ENCODE measurements around the gene BTBD1.

The BTBD1 gene

DNA sequence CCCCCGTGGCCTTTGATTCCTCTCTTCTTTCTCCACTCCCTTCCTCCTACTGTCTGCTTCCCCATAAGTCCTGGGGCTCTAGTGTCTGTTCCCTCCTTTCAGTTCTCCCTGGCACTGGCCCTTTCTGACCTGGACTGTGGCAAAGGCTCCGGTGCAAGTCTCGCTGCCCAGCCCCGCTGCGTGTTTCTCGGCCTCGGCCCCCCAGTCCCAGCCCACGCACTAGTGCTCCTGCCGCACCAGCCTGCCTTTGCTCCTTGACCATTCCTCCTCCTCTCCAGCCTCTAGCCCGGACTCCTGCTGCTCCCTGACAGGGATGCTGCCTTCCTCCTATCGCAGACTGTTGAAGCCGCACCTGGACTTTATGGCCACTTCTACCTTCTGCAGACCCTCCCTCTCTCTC is 42.5 kb upstream of the BTBD1 start:
- DNase-seq (ENCODE audit: low read depth in 1 of 2, low spot score in 1 of 2): peak in 1 of 2 experiments; percentile 2
- peaks cover 4% of the 10 kb centered on the region for H3K27me3 ChIP-seq (ENCODE audit: insufficient read depth, poor library complexity, severe bottlenecking)
- no peak overlapping the region for H3K27ac ChIP-seq (replicated peaks)
- H3K4me3 ChIP-seq (replicated peaks; ENCODE audit: insufficient read depth, low read length): no peak overlapping the region
- TF ChIP-seq GABPA (IDR thresholded peaks at IDR 0.05; ENCODE audit: low read depth) (no peak), POLR2AphosphoS5 (IDR thresholded peaks at IDR 0.05; ENCODE audit: low read depth) (no peak), SPI1 (IDR thresholded peaks at IDR 0.05; ENCODE audit: borderline replicate concordance, low read depth) (no peak)
- TF ChIP-seq, protein P1, sequence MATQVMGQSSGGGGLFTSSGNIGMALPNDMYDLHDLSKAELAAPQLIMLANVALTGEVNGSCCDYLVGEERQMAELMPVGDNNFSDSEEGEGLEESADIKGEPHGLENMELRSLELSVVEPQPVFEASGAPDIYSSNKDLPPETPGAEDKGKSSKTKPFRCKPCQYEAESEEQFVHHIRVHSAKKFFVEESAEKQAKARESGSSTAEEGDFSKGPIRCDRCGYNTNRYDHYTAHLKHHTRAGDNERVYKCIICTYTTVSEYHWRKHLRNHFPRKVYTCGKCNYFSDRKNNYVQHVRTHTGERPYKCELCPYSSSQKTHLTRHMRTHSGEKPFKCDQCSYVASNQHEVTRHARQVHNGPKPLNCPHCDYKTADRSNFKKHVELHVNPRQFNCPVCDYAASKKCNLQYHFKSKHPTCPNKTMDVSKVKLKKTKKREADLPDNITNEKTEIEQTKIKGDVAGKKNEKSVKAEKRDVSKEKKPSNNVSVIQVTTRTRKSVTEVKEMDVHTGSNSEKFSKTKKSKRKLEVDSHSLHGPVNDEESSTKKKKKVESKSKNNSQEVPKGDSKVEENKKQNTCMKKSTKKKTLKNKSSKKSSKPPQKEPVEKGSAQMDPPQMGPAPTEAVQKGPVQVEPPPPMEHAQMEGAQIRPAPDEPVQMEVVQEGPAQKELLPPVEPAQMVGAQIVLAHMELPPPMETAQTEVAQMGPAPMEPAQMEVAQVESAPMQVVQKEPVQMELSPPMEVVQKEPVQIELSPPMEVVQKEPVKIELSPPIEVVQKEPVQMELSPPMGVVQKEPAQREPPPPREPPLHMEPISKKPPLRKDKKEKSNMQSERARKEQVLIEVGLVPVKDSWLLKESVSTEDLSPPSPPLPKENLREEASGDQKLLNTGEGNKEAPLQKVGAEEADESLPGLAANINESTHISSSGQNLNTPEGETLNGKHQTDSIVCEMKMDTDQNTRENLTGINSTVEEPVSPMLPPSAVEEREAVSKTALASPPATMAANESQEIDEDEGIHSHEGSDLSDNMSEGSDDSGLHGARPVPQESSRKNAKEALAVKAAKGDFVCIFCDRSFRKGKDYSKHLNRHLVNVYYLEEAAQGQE (IDR thresholded peaks at IDR 0.05; ENCODE audit: insufficient replicate concordance, low read depth): no peak
- TF ChIP-seq, protein P2, sequence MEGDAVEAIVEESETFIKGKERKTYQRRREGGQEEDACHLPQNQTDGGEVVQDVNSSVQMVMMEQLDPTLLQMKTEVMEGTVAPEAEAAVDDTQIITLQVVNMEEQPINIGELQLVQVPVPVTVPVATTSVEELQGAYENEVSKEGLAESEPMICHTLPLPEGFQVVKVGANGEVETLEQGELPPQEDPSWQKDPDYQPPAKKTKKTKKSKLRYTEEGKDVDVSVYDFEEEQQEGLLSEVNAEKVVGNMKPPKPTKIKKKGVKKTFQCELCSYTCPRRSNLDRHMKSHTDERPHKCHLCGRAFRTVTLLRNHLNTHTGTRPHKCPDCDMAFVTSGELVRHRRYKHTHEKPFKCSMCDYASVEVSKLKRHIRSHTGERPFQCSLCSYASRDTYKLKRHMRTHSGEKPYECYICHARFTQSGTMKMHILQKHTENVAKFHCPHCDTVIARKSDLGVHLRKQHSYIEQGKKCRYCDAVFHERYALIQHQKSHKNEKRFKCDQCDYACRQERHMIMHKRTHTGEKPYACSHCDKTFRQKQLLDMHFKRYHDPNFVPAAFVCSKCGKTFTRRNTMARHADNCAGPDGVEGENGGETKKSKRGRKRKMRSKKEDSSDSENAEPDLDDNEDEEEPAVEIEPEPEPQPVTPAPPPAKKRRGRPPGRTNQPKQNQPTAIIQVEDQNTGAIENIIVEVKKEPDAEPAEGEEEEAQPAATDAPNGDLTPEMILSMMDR (IDR thresholded peaks at IDR 0.05; ENCODE audit: insufficient read depth, low read length): no peak

GRCh38 chr15:83108266-83109219 is 41.5 kb upstream of the BTBD1 start:
- peak; percentile 90 to 97 for DNase-seq (ENCODE audit: low read depth in 1 of 2, low spot score in 1 of 2)

DNA sequence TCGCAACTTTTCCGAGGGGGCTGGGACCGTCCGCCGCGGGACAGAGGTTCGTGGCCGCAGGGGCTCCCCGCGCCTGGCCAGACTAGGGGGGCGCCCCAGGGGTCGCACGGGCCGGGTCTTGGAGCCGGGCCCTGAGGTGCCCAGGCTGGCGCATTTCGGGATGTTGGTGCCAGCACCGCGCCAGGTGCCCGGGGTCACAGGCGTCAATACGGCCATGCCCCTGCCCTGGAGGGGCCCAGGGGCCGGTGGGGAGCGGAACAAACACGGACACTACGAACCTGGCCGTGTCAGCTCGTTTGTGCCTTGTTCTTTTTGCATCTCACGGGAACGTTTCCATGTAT is 40.8 kb upstream of the BTBD1 start:
- H3K4me3 ChIP-seq (replicated peaks; ENCODE audit: insufficient read depth, low read length): peak overlapping the region; percentile 50
- TF ChIP-seq, protein P2 (IDR thresholded peaks at IDR 0.05; ENCODE audit: insufficient read depth, low read length): no peak
- no peak for TF ChIP-seq GABPA (IDR thresholded peaks at IDR 0.05; ENCODE audit: low read depth)
- TF ChIP-seq, protein P1 (IDR thresholded peaks at IDR 0.05; ENCODE audit: insufficient replicate concordance, low read depth): no peak
- TF ChIP-seq SPI1 (IDR thresholded peaks at IDR 0.05; ENCODE audit: borderline replicate concordance, low read depth): no peak
- no peak for TF ChIP-seq POLR2AphosphoS5 (IDR thresholded peaks at IDR 0.05; ENCODE audit: low read depth)
- DNase-seq (ENCODE audit: low read depth in 1 of 2, low spot score in 1 of 2): no peak
- peak overlapping the region; percentile 62 for H3K27ac ChIP-seq (replicated peaks)
- peaks cover 4% of the 10 kb centered on the region for H3K27me3 ChIP-seq (ENCODE audit: insufficient read depth, poor library complexity, severe bottlenecking)

More at GRCh38 chr15:83108266-83109219, 41.5 kb upstream of the BTBD1 start:
- Histone ChIP-seq H3K27me3 (ENCODE audit: insufficient read depth, poor library complexity, severe bottlenecking) (peaks cover 4% of the 10 kb centered on the region), H3K4me3 (replicated peaks; ENCODE audit: insufficient read depth, low read length) (peak overlapping the region; percentile 50), H3K27ac (replicated peaks) (peak overlapping the region; percentile 62)
- TF ChIP-seq, protein P2 (IDR thresholded peaks at IDR 0.05; ENCODE audit: insufficient read depth, low read length): no peak
- TF ChIP-seq POLR2AphosphoS5 (IDR thresholded peaks at IDR 0.05; ENCODE audit: low read depth) (peak; percentile 99), SPI1 (IDR thresholded peaks at IDR 0.05; ENCODE audit: borderline replicate concordance, low read depth) (peak; percentile 61)

All from HL-60 (cell line).